Activated T-cell treated with anti-CD3 and anti-CD28 coated beads, Interleukin-2, amount 50 U/mL, for 72 hours (primary cell): ENCODE results near the gene MAGI2. TPM values are rescaled to one million over a fixed set of nuclear protein-coding genes. Genes with fewer than 3 reads are reported as not detected.
A peak's percentile ranks its signal among the peaks of the same experiment; 100 is the strongest.
"Not testable (repeated sequence)": the region's sequence is repeated elsewhere in the genome, so short reads cannot be mapped to it uniquely, and the experiment has no call there.

Source experiments
- ATAC-seq, 2 donors: fragments of 150-1000 bp; cut with Tn5 transposase; replicated peaks in 1 of 2; 2 replicates each; pipeline ENCODE4 v1.10.0; 2021; ENCODE audit warnings: moderate library complexity in 2 of 2, mild to moderate bottlenecking in 1 of 2
- DNase-seq, 2 donors: peaks; one replicate each; pipeline ENCODE4 v3.0.0; 2021 to 2022; ENCODE audit warnings: mixed read lengths in 1 of 2
- H3K27ac Mint-ChIP-seq: one replicate; pipeline ENCODE4 v1.8.0; 2022; ENCODE audit warnings: mild to moderate bottlenecking, moderate library complexity, mixed read lengths
- H3K27me3 Mint-ChIP-seq: one replicate; pipeline ENCODE4 v1.8.0; 2022; ENCODE audit warnings: low read depth, mixed read lengths
- H3K36me3 Mint-ChIP-seq, 2 donors: one replicate each; pipeline ENCODE4 v1.8.0; 2022; ENCODE audit warnings: mixed read lengths in 2 of 2, mild to moderate bottlenecking in 1 of 2; ENCODE audit not compliant: insufficient read depth in 2 of 2
- H3K4me1 Mint-ChIP-seq: one replicate; pipeline ENCODE4 v1.8.0; 2022; ENCODE audit warnings: low read depth, mixed read lengths
- H3K4me3 Mint-ChIP-seq, 2 donors: one replicate each; pipeline ENCODE4 v1.8.0; 2022; ENCODE audit warnings: mild to moderate bottlenecking in 2 of 2, mixed read lengths in 2 of 2, moderate library complexity in 2 of 2
- H3K9me3 Mint-ChIP-seq, 2 donors: one replicate each; pipeline ENCODE4 v1.8.0; 2022; ENCODE audit warnings: mixed read lengths in 2 of 2
- total RNA-seq, 2 donors: library from RNA; stranded (reverse); gene quantifications; one replicate each; pipeline ENCODE4 v1.2.3, GENCODE V29; 2022

The MAGI2 gene
- total RNA-seq, 2 donors from 2014 or later, result 0.31 to 0.44 TPM

DNA sequence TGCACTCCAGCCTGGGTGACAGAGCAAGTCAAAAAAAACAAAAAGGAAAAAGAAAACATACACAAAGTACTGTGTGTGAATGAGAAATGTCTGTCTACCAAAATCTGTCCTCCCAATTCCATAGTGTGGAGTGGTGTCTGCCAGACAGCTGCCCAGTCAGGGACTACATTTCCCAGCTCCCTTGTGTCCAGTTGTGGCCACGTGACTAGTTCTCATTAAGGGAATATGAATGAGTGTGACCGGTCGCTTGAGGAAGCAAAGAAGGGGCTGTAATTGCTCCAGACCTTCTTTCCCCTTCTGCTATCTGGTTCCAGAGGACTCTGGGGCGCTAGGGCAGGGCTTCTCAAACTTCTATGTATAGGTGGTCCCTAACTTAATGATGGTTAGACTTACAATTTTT is 1450.8 kb downstream of the MAGI2 start:
- Mint-ChIP-seq H3K4me1 (no peaks in the 10 kb centered on the region), H3K27ac (no peak overlapping the region), H3K4me3 (no peak overlapping the region), H3K27me3 (peaks cover 2% of the 10 kb centered on the region), H3K36me3 (no peaks in the 10 kb centered on the region), H3K9me3 (peaks cover 4% of the 10 kb centered on the region in 2 donors)
- ATAC-seq (no peak), DNase-seq (no peak)

GRCh38 chr7:78002021-78002420 is 1451.4 kb downstream of the MAGI2 start:
- ATAC-seq (no peak), DNase-seq (no peak)
- no peak overlapping the region for H3K4me3 Mint-ChIP-seq
- H3K4me1 Mint-ChIP-seq, result no peaks in the 10 kb centered on the region
- no peak overlapping the region for H3K27ac Mint-ChIP-seq
- H3K27me3 Mint-ChIP-seq, result no peaks in the 10 kb centered on the region
- peaks cover 4% of the 10 kb centered on the region in 2 donors for H3K9me3 Mint-ChIP-seq
- no peaks in the 10 kb centered on the region for H3K36me3 Mint-ChIP-seq

DNA sequence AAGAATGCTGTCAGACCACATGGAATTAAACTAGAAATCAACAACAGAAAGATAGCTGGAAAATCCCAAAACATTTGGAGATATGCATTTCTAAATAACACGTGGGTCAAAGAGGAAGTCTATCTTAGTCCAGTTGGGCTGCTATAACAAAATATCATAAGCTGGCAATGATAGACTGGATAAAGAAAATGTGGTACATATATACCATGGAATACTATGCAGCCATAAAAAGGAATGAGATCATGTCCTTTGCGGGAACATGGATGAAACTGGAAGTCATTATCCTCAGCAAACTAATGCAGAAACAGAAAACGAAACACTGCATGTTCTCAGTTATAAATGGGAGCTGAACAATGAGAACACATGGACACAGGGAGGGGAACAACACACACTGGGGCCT is 1454.3 kb downstream of the MAGI2 start:
- not testable (repeated sequence) for H3K36me3 Mint-ChIP-seq, H3K4me3 Mint-ChIP-seq, DNase-seq, H3K27me3 Mint-ChIP-seq, H3K9me3 Mint-ChIP-seq, ATAC-seq, H3K27ac Mint-ChIP-seq, H3K4me1 Mint-ChIP-seq

DNA sequence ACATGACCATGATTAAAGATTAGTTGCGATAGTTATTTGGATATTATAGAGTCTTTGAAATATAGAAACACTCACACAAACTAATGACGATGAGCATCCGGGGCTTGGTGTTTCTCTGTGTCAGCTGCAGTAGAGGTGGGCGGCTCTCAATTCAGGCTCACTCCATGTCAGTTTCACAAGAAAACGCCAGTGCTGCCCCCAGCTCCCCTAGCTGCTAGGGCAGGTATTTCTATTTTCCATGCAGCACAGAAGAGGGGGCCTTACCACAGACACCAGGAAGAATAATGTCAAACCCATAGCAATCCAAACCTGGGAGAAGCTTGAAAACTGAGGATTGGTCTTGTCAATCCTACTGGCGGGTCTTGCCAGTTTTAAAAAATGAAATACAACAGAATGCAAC is 1457.8 kb downstream of the MAGI2 start:
- DNase-seq, result no peak
- no peaks in the 10 kb centered on the region for H3K36me3 Mint-ChIP-seq
- H3K4me3 Mint-ChIP-seq, result no peak overlapping the region
- H3K4me1 Mint-ChIP-seq, result no peaks in the 10 kb centered on the region
- no peaks in the 10 kb centered on the region for H3K27me3 Mint-ChIP-seq
- H3K9me3 Mint-ChIP-seq, result peaks cover 0 to 2% of the 10 kb centered on the region in 2 donors
- ATAC-seq, result no peak
- no peak overlapping the region for H3K27ac Mint-ChIP-seq

DNA sequence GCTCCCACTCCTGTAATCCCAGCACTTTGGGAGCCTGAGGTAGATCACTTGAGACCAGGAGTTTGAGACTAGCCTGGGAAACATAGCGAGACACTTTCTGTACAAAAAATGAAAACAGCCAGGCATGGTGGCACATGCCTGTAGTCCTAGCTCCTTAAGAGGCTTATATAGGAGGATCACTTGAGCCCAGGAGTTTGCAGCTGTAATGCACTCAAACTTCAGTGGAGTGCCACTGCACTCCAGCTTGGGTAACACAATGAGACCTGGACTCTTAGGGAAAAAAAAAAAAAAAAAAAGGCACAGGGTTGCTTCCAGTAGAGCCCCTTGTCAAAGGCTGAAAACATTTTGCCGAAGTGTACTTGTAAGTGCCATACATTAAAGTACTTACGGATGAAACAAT is 1459.6 kb downstream of the MAGI2 start:
- ATAC-seq (no peak), DNase-seq (no peak)
- Mint-ChIP-seq H3K27ac (no peak overlapping the region), H3K27me3 (no peaks in the 10 kb centered on the region), H3K36me3 (no peaks in the 10 kb centered on the region), H3K9me3 (no peaks in the 10 kb centered on the region), H3K4me1 (no peaks in the 10 kb centered on the region), H3K4me3 (no peak overlapping the region)

DNA sequence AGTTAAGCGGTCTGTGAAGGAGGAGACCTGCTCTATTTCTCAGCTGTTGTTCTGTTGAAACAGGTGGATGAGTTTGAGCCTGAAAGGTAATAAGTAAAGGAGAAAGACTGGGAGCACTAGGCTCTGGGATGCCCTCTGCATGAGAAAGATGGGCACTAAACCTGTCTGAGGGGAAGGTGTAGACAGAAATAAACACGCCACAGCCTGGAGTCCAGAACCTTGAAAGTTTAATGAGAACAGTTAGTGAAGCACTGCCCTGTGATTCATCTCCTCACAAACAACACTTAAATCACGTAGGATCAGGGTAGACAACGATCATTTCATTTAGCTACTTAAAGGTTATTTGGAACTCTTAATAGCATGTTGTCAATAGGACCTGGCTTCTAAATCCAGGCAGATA is 1461.8 kb downstream of the MAGI2 start:
- Mint-ChIP-seq H3K4me1 (no peaks in the 10 kb centered on the region), H3K27ac (no peak overlapping the region), H3K27me3 (no peaks in the 10 kb centered on the region), H3K4me3 (no peak overlapping the region), H3K9me3 (no peaks in the 10 kb centered on the region), H3K36me3 (no peaks in the 10 kb centered on the region)
- ATAC-seq (no peak), DNase-seq (no peak)

GRCh38 chr7:77989981-77990566 is 1463.4 kb downstream of the MAGI2 start:
- Mint-ChIP-seq H3K36me3 (no peaks in the 10 kb centered on the region), H3K27ac (no peak overlapping the region), H3K9me3 (no peaks in the 10 kb centered on the region), H3K27me3 (no peaks in the 10 kb centered on the region), H3K4me1 (no peaks in the 10 kb centered on the region), H3K4me3 (no peak overlapping the region)
- ATAC-seq (peak in 1 of 2 donors; percentile 23), DNase-seq (peak; percentile 11 to 39)

- DNase-seq, result no peak
- peaks cover 8% of the 10 kb centered on the region for H3K4me1 Mint-ChIP-seq
- H3K9me3 Mint-ChIP-seq, result no peaks in the 10 kb centered on the region
- H3K4me3 Mint-ChIP-seq, result no peak overlapping the region
- no peak overlapping the region for H3K27ac Mint-ChIP-seq
- H3K36me3 Mint-ChIP-seq, result peaks cover 0 to 2% of the 10 kb centered on the region in 2 donors
- no peak for ATAC-seq
- peaks cover 11% of the 10 kb centered on the region for H3K27me3 Mint-ChIP-seq
Measured at GRCh38 chr7:77985974-77986339, 1467.5 kb downstream of the MAGI2 start.

GRCh38 chr7:77985232-77985973 is 1468.1 kb downstream of the MAGI2 start:
- peaks cover 0 to 2% of the 10 kb centered on the region in 2 donors for H3K36me3 Mint-ChIP-seq
- ATAC-seq (no peak), DNase-seq (no peak)
- H3K4me3 Mint-ChIP-seq, result no peak overlapping the region
- H3K27me3 Mint-ChIP-seq, result peaks cover 16% of the 10 kb centered on the region
- no peak overlapping the region for H3K27ac Mint-ChIP-seq
- H3K4me1 Mint-ChIP-seq, result peaks cover 8% of the 10 kb centered on the region
- H3K9me3 Mint-ChIP-seq, result no peaks in the 10 kb centered on the region

GRCh38 chr7:77983973-77984372 is 1469.5 kb downstream of the MAGI2 start:
- Mint-ChIP-seq H3K4me1 (peaks cover 14% of the 10 kb centered on the region), H3K36me3 (peaks cover 0 to 2% of the 10 kb centered on the region in 2 donors), H3K27ac (no peak overlapping the region), H3K4me3 (peak overlapping the region in 1 of 2 donors; percentile 2), H3K27me3 (peaks cover 22% of the 10 kb centered on the region), H3K9me3 (no peaks in the 10 kb centered on the region)
- DNase-seq (no peak), ATAC-seq (no peak)

DNA sequence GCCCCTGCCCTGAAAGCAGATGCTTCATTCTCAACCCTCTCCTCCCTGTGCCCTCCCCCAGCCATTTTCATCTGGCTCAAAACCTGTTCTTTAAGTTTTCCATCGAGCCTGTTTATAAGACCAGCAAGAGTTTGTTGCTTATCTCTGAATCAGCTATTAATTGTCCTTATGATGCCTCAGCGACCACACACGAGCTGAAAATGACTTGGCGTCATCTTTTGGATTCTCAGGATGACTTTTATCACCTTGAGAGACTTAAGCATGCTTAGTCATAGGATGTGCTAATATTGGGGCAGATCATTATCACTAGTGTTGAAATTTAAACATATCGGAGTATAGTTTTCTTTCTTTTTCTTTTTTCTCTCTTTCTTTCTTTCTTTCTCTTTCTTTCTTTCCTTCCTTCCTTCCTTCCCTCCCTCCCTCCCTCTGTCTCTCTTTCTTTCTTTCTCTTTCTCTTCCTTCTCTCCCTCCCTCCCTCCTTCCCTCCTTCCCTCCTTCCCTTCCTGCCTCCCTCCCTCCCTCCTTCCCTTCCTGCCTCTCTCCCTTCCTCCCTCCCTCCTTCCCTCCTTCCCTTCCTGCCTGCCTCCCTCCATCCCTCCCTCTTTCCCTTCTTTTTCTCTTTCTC is 1470.4 kb downstream of the MAGI2 start:
- peaks cover 14% of the 10 kb centered on the region for H3K4me1 Mint-ChIP-seq
- peaks cover 22% of the 10 kb centered on the region for H3K27me3 Mint-ChIP-seq
- H3K27ac Mint-ChIP-seq, result no peak overlapping the region
- H3K9me3 Mint-ChIP-seq, result no peaks in the 10 kb centered on the region
- DNase-seq (peak; percentile 16 to 34), ATAC-seq (peak; percentile 82 to 96)
- H3K4me3 Mint-ChIP-seq, result peak overlapping the region in 1 of 2 donors; percentile 35
- peaks cover 0 to 2% of the 10 kb centered on the region in 2 donors for H3K36me3 Mint-ChIP-seq

- no peak for DNase-seq
- H3K9me3 Mint-ChIP-seq, result no peaks in the 10 kb centered on the region
- H3K4me1 Mint-ChIP-seq, result peaks cover 14% of the 10 kb centered on the region
- peaks cover 22% of the 10 kb centered on the region for H3K27me3 Mint-ChIP-seq
- H3K4me3 Mint-ChIP-seq, result no peak overlapping the region
- peaks cover 0 to 2% of the 10 kb centered on the region in 2 donors for H3K36me3 Mint-ChIP-seq
- ATAC-seq, result no peak
- no peak overlapping the region for H3K27ac Mint-ChIP-seq
Measured at GRCh38 chr7:77980087-77980713, 1473.3 kb downstream of the MAGI2 start.

DNA sequence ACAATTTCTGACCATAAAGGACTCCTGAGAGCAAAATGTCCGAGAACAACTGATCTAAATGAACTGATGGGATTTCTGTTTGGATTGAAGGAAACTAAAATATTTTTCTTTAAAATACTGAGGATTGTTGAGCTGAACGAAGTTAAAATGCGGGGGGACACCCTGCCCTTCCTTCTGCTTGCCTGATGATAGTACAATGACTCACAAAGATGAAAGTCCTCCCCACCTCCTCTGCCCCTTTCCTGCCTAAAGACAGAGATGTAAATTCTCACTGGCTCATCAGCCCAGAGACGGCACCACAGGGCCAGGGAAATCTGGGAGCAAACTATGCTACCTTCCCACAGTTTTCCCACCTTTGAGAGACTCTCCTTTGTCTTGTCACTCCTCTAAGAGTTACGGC is 1474.2 kb downstream of the MAGI2 start:
- Mint-ChIP-seq H3K27me3 (peaks cover 22% of the 10 kb centered on the region), H3K9me3 (no peaks in the 10 kb centered on the region), H3K4me3 (no peak overlapping the region), H3K27ac (no peak overlapping the region), H3K4me1 (peaks cover 14% of the 10 kb centered on the region), H3K36me3 (peaks cover 0 to 2% of the 10 kb centered on the region in 2 donors)
- DNase-seq (no peak), ATAC-seq (no peak)
